CD14-positive monocyte (primary cell): ENCODE data around the gene E2F2. TPM values are rescaled to one million over a fixed set of nuclear protein-coding genes. Genes with fewer than 3 reads are reported as not detected.
"Not testable (repeated sequence)": the region's sequence is repeated elsewhere in the genome, so short reads cannot be mapped to it uniquely, and the experiment has no call there.

Experiments
- DNase-seq, 3 donors: peaks; one replicate each; pipeline ENCODE4 v3.0.0-alpha.2; 2011 to 2022
- H2AFZ ChIP-seq: 2 replicates; pipeline ENCODE4 v1.6.0; 2012; ENCODE audit warnings: mild to moderate bottlenecking, low read depth, low read length, inconsistent platforms; ENCODE audit not compliant: insufficient read depth, poor library complexity, severe bottlenecking
- H3K27ac ChIP-seq, 2 donors: 1 replicate in 1 of 2; 2 replicates in 1 of 2; pipeline ENCODE4 v1.5.1; 2012 to 2013; ENCODE audit warnings: low read length in 2 of 2, control low read depth in 1 of 2, inconsistent platforms in 1 of 2, low read depth in 1 of 2, mild to moderate bottlenecking in 1 of 2
- H3K27me3 ChIP-seq, 2 donors: one replicate each; pipeline versions ENCODE4 v1.6.0 to v1.6.1; 2011 to 2013; ENCODE audit warnings: low read length in 2 of 2; ENCODE audit not compliant: control insufficient read depth in 2 of 2, insufficient read depth in 2 of 2
- H3K36me3 ChIP-seq, 2 donors: replicated peaks in 1 of 2; 1 replicate in 1 of 2; 2 replicates in 1 of 2; pipeline versions ENCODE4 v1.5.1 to v1.6.1; 2012 to 2013; ENCODE audit warnings: low read length in 2 of 2, control low read depth in 1 of 2, inconsistent platforms in 1 of 2, mild to moderate bottlenecking in 1 of 2; ENCODE audit not compliant: insufficient read depth in 2 of 2, control insufficient read depth in 1 of 2
- H3K4me1 ChIP-seq, 2 donors: 1 replicate in 1 of 2; 2 replicates in 1 of 2; pipeline versions ENCODE4 v1.5.1 to v1.6.1; 2012 to 2013; ENCODE audit warnings: low read length in 2 of 2, control low read depth in 1 of 2, inconsistent platforms in 1 of 2, mild to moderate bottlenecking in 1 of 2, moderate library complexity in 1 of 2; ENCODE audit not compliant: insufficient read depth in 2 of 2, control insufficient read depth in 1 of 2
- H3K4me2 ChIP-seq: replicated peaks from 2 replicates; pipeline ENCODE3; 2012; ENCODE audit warnings: low read length, moderate library complexity, mild to moderate bottlenecking; ENCODE audit not compliant: poor library complexity, severe bottlenecking; ENCODE audit errors: extremely low read depth
- H3K4me3 ChIP-seq, 3 experiments: fragments of 200-600 bp in 1 of 3; sonication (generic) in 1 of 3; replicated peaks in 1 of 3; 1 replicate in 2 of 3; 2 replicates in 1 of 3; pipeline ENCODE4 v1.5.1; 2011 to 2013; ENCODE audit warnings: low read length in 3 of 3, mild to moderate bottlenecking in 3 of 3, control low read depth in 2 of 3, low read depth in 2 of 3, inconsistent platforms in 1 of 3, moderate library complexity in 1 of 3
- H3K79me2 ChIP-seq: 2 replicates; pipeline ENCODE4 v1.6.0; 2012; ENCODE audit warnings: mild to moderate bottlenecking, control low read depth, inconsistent platforms, low read length, moderate library complexity; ENCODE audit not compliant: insufficient read depth
- H3K9ac ChIP-seq: 2 replicates; pipeline ENCODE4 v1.6.0; 2017; ENCODE audit warnings: low read length, mild to moderate bottlenecking; ENCODE audit not compliant: insufficient read depth, poor library complexity, severe bottlenecking
- H3K9me3 ChIP-seq, 2 donors: replicated peaks in 1 of 2; 1 replicate in 1 of 2; 2 replicates in 1 of 2; pipeline versions ENCODE4 v1.5.1 to v1.6.1; 2012 to 2013; ENCODE audit warnings: low read length in 2 of 2, control low read depth in 1 of 2; ENCODE audit not compliant: control insufficient read depth in 1 of 2, insufficient read depth in 1 of 2
- H4K20me1 ChIP-seq: 2 replicates; pipeline ENCODE4 v1.6.0; 2012; ENCODE audit warnings: mild to moderate bottlenecking, low read length, control low read depth, moderate library complexity; ENCODE audit not compliant: insufficient read depth
- H3K27ac Mint-ChIP-seq, 7 donors: one replicate each; pipeline ENCODE4 v1.8.0; 2020; ENCODE audit warnings: mild to moderate bottlenecking in 7 of 7, mixed read lengths in 7 of 7, moderate library complexity in 6 of 7, inconsistent platforms in 2 of 7
- H3K27me3 Mint-ChIP-seq, 3 donors: one replicate each; pipeline ENCODE4 v1.8.0; 2021 to 2022; ENCODE audit warnings: low read depth in 3 of 3, mild to moderate bottlenecking in 3 of 3, mixed read lengths in 3 of 3, moderate library complexity in 3 of 3, inconsistent platforms in 1 of 3
- H3K36me3 Mint-ChIP-seq, 2 donors: one replicate each; pipeline ENCODE4 v1.8.0; 2020; ENCODE audit warnings: mixed read lengths in 2 of 2, inconsistent platforms in 1 of 2, mild to moderate bottlenecking in 1 of 2
- H3K4me1 Mint-ChIP-seq: one replicate; pipeline ENCODE4 v1.8.0; 2020; ENCODE audit warnings: mild to moderate bottlenecking, mixed read lengths
- H3K4me3 Mint-ChIP-seq, 2 donors: one replicate each; pipeline ENCODE4 v1.8.0; 2020; ENCODE audit warnings: mild to moderate bottlenecking in 2 of 2, mixed read lengths in 2 of 2, moderate library complexity in 1 of 2
- H3K9me3 Mint-ChIP-seq, 7 donors: one replicate each; pipeline ENCODE4 v1.8.0; 2020 to 2022; ENCODE audit warnings: mixed read lengths in 7 of 7, mild to moderate bottlenecking in 6 of 7, moderate library complexity in 6 of 7, inconsistent platforms in 2 of 7
- WGBS: methylation state at CpG from one replicate; pipeline ENCODE4 v1.1.5; 2013; ENCODE audit warnings: missing lambda C conversion rate; ENCODE audit not compliant: insufficient coverage; 5-methylcytosine and 5-hydroxymethylcytosine counted together
- intact Hi-C, 2 donors: fragments of 100-400 bp; cut with micrococcal nuclease; formaldehyde crosslinking; loops; one replicate each; pipeline versions ENCODE4 v1.15.0 to v1.15.1; 2023
- polyA plus RNA-seq, 3 donors: library from polyadenylated mRNA; depleted of rRNA in 1 of 3; unstranded in 2 of 3; stranded (reverse) in 1 of 3; fragments of 300-500 nt in 2 of 3; fragments of >200 nt in 1 of 3; fragmentation: Illumina TruSeq in 2 of 3; gene quantifications; 1 replicate in 2 of 3; 2 replicates in 1 of 3; pipeline ENCODE4 v1.2.3, GENCODE V29; 2012 to 2021
- TF ChIP-seq, protein P1 (sequence below): fragments of 200-600 bp; IDR thresholded peaks from one replicate; pipeline ENCODE4 v1.8.0; 2022; ENCODE audit warnings: antibody characterized with exemption, mild to moderate bottlenecking

The E2F2 gene
- polyA plus RNA-seq, 3 donors: 0.24 to 4.7 (median 1.8) TPM

DNA sequence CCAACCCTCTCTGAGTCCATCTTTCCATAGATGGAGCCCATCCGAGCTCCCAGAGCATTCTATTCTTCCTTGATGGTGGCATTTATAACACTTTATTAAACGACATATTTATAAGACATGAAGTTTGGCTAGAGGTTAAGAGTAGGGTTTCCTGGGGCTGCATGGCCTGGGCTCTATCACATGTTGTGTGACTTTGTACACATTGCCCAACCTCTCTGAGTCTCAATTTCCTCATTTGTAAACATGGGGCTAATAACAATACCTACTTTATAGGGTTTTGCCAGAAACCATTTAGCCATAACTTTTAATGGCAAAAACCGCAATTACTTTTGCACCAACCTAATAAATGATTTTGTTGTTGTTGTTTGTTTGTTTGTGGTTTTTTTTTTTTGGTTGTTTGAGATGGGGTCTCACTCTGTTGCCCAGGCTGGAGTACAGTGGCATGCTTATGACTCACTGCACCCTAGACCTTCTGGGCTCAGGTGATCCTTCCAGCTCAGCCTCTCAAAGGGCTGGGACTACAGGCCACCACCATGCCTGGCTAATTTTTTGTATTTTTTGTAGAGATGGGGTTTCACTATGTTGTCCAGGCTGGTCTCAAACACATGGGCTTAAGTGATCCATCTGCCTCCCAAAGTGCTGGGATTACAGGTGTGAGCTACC is 33.1 kb downstream of the E2F2 start:
- Histone ChIP-seq H3K9ac (no peak overlapping the region), H3K9me3 (no peaks in the 10 kb centered on the region), H2AFZ (peak overlapping the region; percentile 3), H3K4me2 (no peak overlapping the region), H3K4me1 (peaks cover 15 to 16% of the 10 kb centered on the region in 2 donors), H3K27ac (peak overlapping the region; percentile 76 to 80), H3K27me3 (no peaks in the 10 kb centered on the region), H3K79me2 (no peaks in the 10 kb centered on the region), H3K4me3 (no peak overlapping the region), H3K36me3 (no peaks in the 10 kb centered on the region), H4K20me1 (no peaks in the 10 kb centered on the region)
- Mint-ChIP-seq H3K9me3 (no peaks in the 10 kb centered on the region), H3K27me3 (peaks cover 3 to 15% (median 11%) of the 10 kb centered on the region in 3 donors), H3K4me3 (peak overlapping the region in 1 of 2 donors; percentile 9), H3K36me3 (peaks cover 0 to 2% of the 10 kb centered on the region in 2 donors), H3K27ac (peak overlapping the region; percentile 81 to 96 (median 93)), H3K4me1 (peaks cover 17% of the 10 kb centered on the region)
- intact Hi-C loops: loop anchor here (1.0 to 5.0 kb wide), 3 partner anchors 42 to 139 kb away; no protein-coding TSS in a partner anchor
- TF ChIP-seq, protein P1, sequence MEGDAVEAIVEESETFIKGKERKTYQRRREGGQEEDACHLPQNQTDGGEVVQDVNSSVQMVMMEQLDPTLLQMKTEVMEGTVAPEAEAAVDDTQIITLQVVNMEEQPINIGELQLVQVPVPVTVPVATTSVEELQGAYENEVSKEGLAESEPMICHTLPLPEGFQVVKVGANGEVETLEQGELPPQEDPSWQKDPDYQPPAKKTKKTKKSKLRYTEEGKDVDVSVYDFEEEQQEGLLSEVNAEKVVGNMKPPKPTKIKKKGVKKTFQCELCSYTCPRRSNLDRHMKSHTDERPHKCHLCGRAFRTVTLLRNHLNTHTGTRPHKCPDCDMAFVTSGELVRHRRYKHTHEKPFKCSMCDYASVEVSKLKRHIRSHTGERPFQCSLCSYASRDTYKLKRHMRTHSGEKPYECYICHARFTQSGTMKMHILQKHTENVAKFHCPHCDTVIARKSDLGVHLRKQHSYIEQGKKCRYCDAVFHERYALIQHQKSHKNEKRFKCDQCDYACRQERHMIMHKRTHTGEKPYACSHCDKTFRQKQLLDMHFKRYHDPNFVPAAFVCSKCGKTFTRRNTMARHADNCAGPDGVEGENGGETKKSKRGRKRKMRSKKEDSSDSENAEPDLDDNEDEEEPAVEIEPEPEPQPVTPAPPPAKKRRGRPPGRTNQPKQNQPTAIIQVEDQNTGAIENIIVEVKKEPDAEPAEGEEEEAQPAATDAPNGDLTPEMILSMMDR: no peak
- DNase-seq: peak; percentile 73 to 85 (median 85)
- WGBS: no CpG with 5 or more reads among the region's 3 CpGs

DNA sequence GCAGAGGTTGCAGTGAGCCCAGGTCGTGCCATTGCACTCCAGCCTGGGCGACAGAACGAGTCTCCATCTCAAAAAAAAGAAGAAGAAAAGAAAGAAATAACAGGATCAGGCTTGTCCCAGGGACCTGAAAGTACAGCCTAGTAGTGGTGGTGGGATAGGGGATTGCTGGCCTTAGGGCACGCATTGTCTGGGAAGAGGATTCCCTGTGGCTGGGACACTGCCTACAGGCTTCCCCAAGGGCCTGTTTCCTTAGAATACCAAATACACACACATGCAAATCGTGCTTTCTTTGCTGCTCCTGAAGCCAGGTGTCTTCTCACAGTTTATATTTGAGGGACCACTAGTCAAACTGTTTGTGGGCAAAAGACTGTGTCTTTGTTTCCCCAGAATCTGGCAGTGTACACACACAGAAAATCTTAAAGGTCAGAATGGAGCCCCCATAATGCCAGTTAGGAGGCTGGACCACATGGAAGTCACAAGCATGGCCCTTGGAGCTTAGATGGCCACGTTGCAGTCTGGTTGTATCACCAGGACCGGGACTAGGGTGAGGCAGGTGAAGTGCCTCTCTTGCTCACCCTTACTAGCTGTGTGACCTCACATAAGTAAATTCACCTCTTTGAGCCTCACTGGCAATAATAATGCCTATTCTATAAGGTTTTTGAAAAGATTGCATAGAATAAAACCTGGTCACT is 34.4 kb downstream of the E2F2 start:
- Histone ChIP-seq H3K27ac (no peak overlapping the region), H3K9ac (no peak overlapping the region), H3K4me1 (peaks cover 15 to 16% of the 10 kb centered on the region in 2 donors), H3K27me3 (no peaks in the 10 kb centered on the region), H3K4me3 (no peak overlapping the region), H3K36me3 (no peaks in the 10 kb centered on the region), H4K20me1 (no peaks in the 10 kb centered on the region), H3K4me2 (no peak overlapping the region), H3K79me2 (no peaks in the 10 kb centered on the region), H3K9me3 (no peaks in the 10 kb centered on the region), H2AFZ (peak overlapping the region; percentile 65)
- peaks cover 0 to 2% of the 10 kb centered on the region in 2 donors for H3K36me3 Mint-ChIP-seq
- no peak for DNase-seq
- H3K4me3 Mint-ChIP-seq: no peak overlapping the region
- peak overlapping the region in 2 of 7 donors; percentile 87 to 96 for H3K27ac Mint-ChIP-seq
- intact Hi-C loops: loop anchor here (1.0 to 5.0 kb wide), 3 partner anchors 44 to 141 kb away; no protein-coding TSS in a partner anchor
- TF ChIP-seq, protein P1: no peak
- no peaks in the 10 kb centered on the region for H3K9me3 Mint-ChIP-seq
- H3K27me3 Mint-ChIP-seq: peaks cover 3 to 13% (median 13%) of the 10 kb centered on the region in 3 donors
- 77% methylated on average over 3 of the region's 7 CpGs for WGBS
- H3K4me1 Mint-ChIP-seq: peaks cover 14% of the 10 kb centered on the region

DNA sequence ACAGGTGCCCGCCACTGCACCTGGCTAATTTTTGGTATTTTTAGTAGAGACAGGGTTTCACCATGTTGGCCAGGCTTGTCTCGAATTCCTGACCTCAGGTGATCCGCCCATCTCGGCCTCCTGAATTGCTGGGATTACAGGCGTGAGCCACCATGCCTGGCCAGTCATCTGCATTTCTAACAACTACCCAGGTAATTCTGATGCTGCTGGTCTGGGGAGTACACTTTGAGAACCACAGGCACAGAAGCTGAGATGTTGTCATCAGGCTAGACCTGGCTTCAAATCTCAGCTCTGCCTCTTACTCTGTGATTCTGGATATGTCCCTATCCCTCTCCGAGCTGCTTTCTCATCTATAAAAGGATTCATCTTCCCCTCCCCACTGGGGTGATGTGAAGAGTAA is 36.2 kb downstream of the E2F2 start:
- Mint-ChIP-seq H3K4me3 (peak overlapping the region in 1 of 2 donors; percentile 11), H3K27me3 (peaks cover 20 to 21% (median 20%) of the 10 kb centered on the region in 3 donors), H3K4me1 (peaks cover 17% of the 10 kb centered on the region)
- not testable (repeated sequence) for H3K4me2 ChIP-seq, H3K4me3 ChIP-seq, H2AFZ ChIP-seq, H3K36me3 ChIP-seq, H3K27me3 ChIP-seq, H3K79me2 ChIP-seq, H3K36me3 Mint-ChIP-seq, H3K9ac ChIP-seq, H3K9me3 Mint-ChIP-seq, DNase-seq, H3K27ac ChIP-seq, H3K27ac Mint-ChIP-seq, H4K20me1 ChIP-seq, H3K9me3 ChIP-seq
- 86% methylated on average over 4 of the region's 6 CpGs for WGBS
- H3K4me1 ChIP-seq: peaks cover 15 to 16% of the 10 kb centered on the region in 2 donors
- intact Hi-C loops: loop anchor here (5.0 kb wide), 1 partner anchor 142 kb away; no protein-coding TSS in a partner anchor
